OCI-LY7 (cell line): ENCODE data around the gene PPM1H. TPM values are rescaled to one million over a fixed set of nuclear protein-coding genes. Genes with fewer than 3 reads are reported as not detected.

Experiments
- microRNA-seq: library from miRNA; unstranded; fragments of <30 nt; microRNA quantifications from one replicate; pipeline ENCODE4 v1.2.0, GENCODE V29; 2022; ENCODE audit warnings: borderline replicate concordance
- small RNA-seq: library from RNA; depleted of rRNA; stranded (forward); fragments of <200 nt; gene quantifications from one replicate; pipeline ENCODE3, GENCODE V24; 2014
- total RNA-seq, 2 experiments: library from RNA; depleted of rRNA in 1 of 2; stranded (reverse); fragments of >200 nt in 1 of 2; shearing (Covaris generic) in 1 of 2; gene quantifications; 2 replicates each; pipeline ENCODE4 v1.2.3, GENCODE V29; 2014 to 2022

The PPM1H gene
- total RNA-seq, 2 experiments from 2014 or later: 2.0 to 3.4 TPM

Small RNA genes within 50 kb of the gene (microRNA-seq; reads per million reads assigned to microRNA genes)
- gene MIRLET7I: 226,119 reads per million, percentile 100 among the genes with 10 or more reads in this experiment

Small RNA genes within 50 kb of the gene (small RNA-seq; reads per million reads assigned to genes)
- 76.3 reads per million, percentile 99 among the genes with 10 or more reads in this experiment for gene MIRLET7I
- not detected for gene RF00019
- gene RNU1-83P: 0.68 reads per million, percentile 25 among the genes with 10 or more reads in this experiment

Other genes starting within 250 kb of the PPM1H start
- not detected in 2 replicates for gene AVPR1A, start 216.1 kb upstream of the PPM1H start, total RNA-seq (2014; rRNA removed; shearing (Covaris generic))
- gene AVPR1A, start 216.1 kb upstream of the PPM1H start, total RNA-seq (2022): not detected in 2 replicates